MCF 10A (cell line): ENCODE data around the gene ZNF557. TPM values are rescaled to one million over a fixed set of nuclear protein-coding genes. Genes with fewer than 3 reads are reported as not detected.

Experiments
- BruUV-seq: library from RNA; stranded (reverse); fragments of 400-500 nt; replicated peaks from 2 replicates; lab custom pipeline; 2021; lab: Mats Ljungman, UMichigan
- CTCF ChIA-PET: fragments of 300-600 bp; sonication (Branson Sonifier 250); formaldehyde crosslinking; extraction: SDS; loops from one replicate; lab custom pipeline; 2021; ENCODE audit warnings: antibody characterized with exemption, inconsistent platforms; lab: Yijun Ruan, JAX
- POLR2A ChIA-PET: fragments of 300-600, 350-650 bp; sonication (Branson Sonifier 250); formaldehyde crosslinking; extraction: SDS; loops from one replicate; lab custom pipeline; 2020; ENCODE audit warnings: antibody characterized with exemption, inconsistent platforms; lab: Yijun Ruan, JAX
- DNase-seq: peaks from one replicate; pipeline ENCODE4 v3.0.0-alpha.2; 2018; ENCODE audit not compliant: unreplicated experiment
- H3K27ac Mint-ChIP-seq: one replicate; pipeline ENCODE4 v1.8.0; 2022; ENCODE audit warnings: mild to moderate bottlenecking, low read depth, mixed read lengths; ENCODE audit not compliant: unreplicated experiment
- H3K27me3 Mint-ChIP-seq: one replicate; pipeline ENCODE4 v1.8.0; 2022; ENCODE audit warnings: mixed read lengths; ENCODE audit not compliant: insufficient read depth, unreplicated experiment
- H3K36me3 Mint-ChIP-seq: one replicate; pipeline ENCODE4 v1.8.0; 2022; ENCODE audit warnings: mild to moderate bottlenecking, moderate library complexity, mixed read lengths; ENCODE audit not compliant: insufficient read depth, unreplicated experiment
- H3K4me1 Mint-ChIP-seq: one replicate; pipeline ENCODE4 v1.8.0; 2022; ENCODE audit warnings: mixed read lengths; ENCODE audit not compliant: insufficient read depth, unreplicated experiment
- H3K4me3 Mint-ChIP-seq: one replicate; pipeline ENCODE4 v1.8.0; 2022; ENCODE audit warnings: mild to moderate bottlenecking, moderate library complexity, mixed read lengths; ENCODE audit not compliant: unreplicated experiment
- H3K9me3 Mint-ChIP-seq: one replicate; pipeline ENCODE4 v1.8.0; 2022; ENCODE audit warnings: mixed read lengths; ENCODE audit not compliant: unreplicated experiment
- CTCF ChIP-seq: fragments of 200-600 bp; IDR thresholded peaks from one replicate; pipeline ENCODE4 v1.8.0; 2022; ENCODE audit warnings: antibody characterized with exemption, mild to moderate bottlenecking; ENCODE audit not compliant: unreplicated experiment
- intact Hi-C: fragments of 100-400 bp; cut with micrococcal nuclease; formaldehyde crosslinking; loops from 2 replicates; pipeline ENCODE4 v1.14.1; 2022
- total RNA-seq: library from RNA; stranded (reverse); gene quantifications from 2 replicates; pipeline ENCODE4 v1.2.3, GENCODE V29; 2022

The ZNF557 gene
- total RNA-seq, 1 experiment from 2014 or later, result 9.6 TPM

GRCh38 chr19:7137120-7137519 lies 67.6 kb downstream of the ZNF557 start:
- BruUV-seq, result no TSS peak
- Mint-ChIP-seq H3K9me3 (no peaks in the 10 kb centered on the region), H3K27ac (no peak overlapping the region), H3K27me3 (no peaks in the 10 kb centered on the region), H3K4me1 (no peaks in the 10 kb centered on the region), H3K36me3 (peaks cover 44% of the 10 kb centered on the region), H3K4me3 (no peak overlapping the region)
- CTCF ChIA-PET, result interaction anchor here (0.6 to 2.0 kb wide), 5 partner anchors 12 to 204 kb away, joined by 3 to 11 read pairs (median 3); no protein-coding TSS in a partner anchor
- intact Hi-C loops, result no loop called here
- POLR2A ChIA-PET, result interaction anchor here (1.2 kb wide), 1 partner anchor 37 kb away, joined by 3 read pairs; no protein-coding TSS in a partner anchor
- DNase-seq, result no peak
- TF ChIP-seq CTCF, result no peak

Other genes with a start within 250 kb of the ZNF557 start
- not detected in 2 replicates for gene ADGRE1, start 182.1 kb upstream of the ZNF557 start, total RNA-seq
- not detected in 2 replicates for gene MBD3L2B, start 48.3 kb upstream of the ZNF557 start, total RNA-seq
- not detected in 2 replicates for gene MBD3L5, start 39.1 kb upstream of the ZNF557 start, total RNA-seq
- not detected in 2 replicates for gene MBD3L4, start 29.5 kb upstream of the ZNF557 start, total RNA-seq
- not detected in 2 replicates for gene MBD3L2, start 20.4 kb upstream of the ZNF557 start, total RNA-seq
- gene MBD3L3, start 11.0 kb upstream of the ZNF557 start, total RNA-seq, result not detected in 2 replicates
- 8.8 and 11.8 TPM in 2 replicates for gene INSR, start 224.7 kb downstream of the ZNF557 start, total RNA-seq